Esophagus squamous epithelium (tissue), 5 donors: ENCODE measurements around the gene GMPS. TPM values are rescaled to one million over a fixed set of nuclear protein-coding genes. Genes with fewer than 3 reads are reported as not detected.

Experiments used
- DNase-seq: peaks from one replicate; lab custom pipeline; 2025; lab: John Stamatoyannopoulos, UW
- H3K27ac ChIP-seq, 4 donors: fragments of 200-600 bp; sonication (generic); one replicate each; pipeline ENCODE4 v1.5.1; 2016 to 2019; ENCODE audit warnings: mild to moderate bottlenecking in 1 of 4
- H3K27me3 ChIP-seq, 4 donors: fragments of 200-600 bp; sonication (generic); 1 replicate in 3 of 4; 2 replicates in 1 of 4; pipeline versions ENCODE4 v1.5.1 to v1.6.0; 2017 to 2021; ENCODE audit warnings: antibody characterized with exemption in 1 of 4
- H3K36me3 ChIP-seq, 3 donors: fragments of 200-600 bp; sonication (generic); one replicate each; pipeline ENCODE4 v1.5.1; 2016 to 2019
- H3K4me1 ChIP-seq, 3 donors: fragments of 200-600 bp; sonication (generic); one replicate each; pipeline ENCODE4 v1.5.1; 2017 to 2019
- H3K4me3 ChIP-seq, 4 donors: fragments of 200-600 bp; sonication (generic); 1 replicate in 3 of 4; 2 replicates in 1 of 4; pipeline ENCODE4 v1.5.1; 2016 to 2019; ENCODE audit warnings: mild to moderate bottlenecking in 2 of 4, moderate library complexity in 1 of 4
- H3K9me3 ChIP-seq, 3 donors: fragments of 200-600 bp; sonication (generic); one replicate each; pipeline ENCODE4 v1.5.1; 2016 to 2019
- CTCF ChIP-seq, 6 experiments: fragments of 450-650 bp in 4 of 6; fragments of 200-600 bp in 2 of 6; sonication (generic) in 2 of 6; IDR thresholded peaks; one replicate each; pipeline ENCODE4 v1.5.1; 2016 to 2019; ENCODE audit warnings: antibody characterized with exemption in 6 of 6, mild to moderate bottlenecking in 4 of 6, moderate library complexity in 4 of 6
- POLR2A ChIP-seq, 4 donors: fragments of 450-650 bp; IDR thresholded peaks; one replicate each; pipeline ENCODE4 v1.6.1; 2017; ENCODE audit warnings: antibody characterized with exemption in 4 of 4, mild to moderate bottlenecking in 4 of 4, moderate library complexity in 3 of 4
- WGBS, 2 donors: methylation state at CpG; one replicate each; pipeline ENCODE4 v1.1.5; 2018; 5-methylcytosine and 5-hydroxymethylcytosine counted together
- intact Hi-C: fragments of 100-400 bp; cut with DNase I; formaldehyde crosslinking; loops from one replicate; pipeline ENCODE4 v1.15.0; 2022
- total RNA-seq, 4 donors: library from RNA; depleted of rRNA; stranded (reverse); fragments of >200 nt; gene quantifications; one replicate each; pipeline ENCODE4 v1.1.0, GENCODE V29; 2016
- donor health status: DM: yes; HTN: yes; CAD: no.

GMPS gene
- total RNA-seq, 4 donors from 2014 or later = 14.3 to 47.9 (median 36.8) TPM

GRCh38 chr3:155934230-155934629, 63.8 kb downstream of the GMPS start:
- DNase-seq = no peak
- no peaks in the 10 kb centered on the region for H3K27me3 ChIP-seq
- 69 to 75% methylated on average over 2 of the region's 2 CpGs for WGBS, 2 donors
- no peak for TF ChIP-seq POLR2A (IDR thresholded peaks at IDR 0.05)
- no peak for TF ChIP-seq CTCF (IDR thresholded peaks at IDR 0.05)
- no peak overlapping the region for H3K27ac ChIP-seq
- intact Hi-C loops = no loop called here
- no peaks in the 10 kb centered on the region for H3K4me1 ChIP-seq
- H3K36me3 ChIP-seq = peaks cover 0 to 78% (median 11%) of the 10 kb centered on the region in 3 donors
- H3K9me3 ChIP-seq = no peaks in the 10 kb centered on the region
- H3K4me3 ChIP-seq = no peak overlapping the region

GRCh38 chr3:155938409-155938808, 68.0 kb downstream of the GMPS start:
- WGBS, 2 donors = 51 to 68% methylated on average over 2 of the region's 2 CpGs
- Histone ChIP-seq H3K9me3 (no peaks in the 10 kb centered on the region), H3K27me3 (no peaks in the 10 kb centered on the region), H3K27ac (no peak overlapping the region), H3K4me3 (no peak overlapping the region), H3K4me1 (no peaks in the 10 kb centered on the region), H3K36me3 (peaks cover 0 to 82% (median 11%) of the 10 kb centered on the region in 3 donors)
- intact Hi-C loops = no loop called here
- DNase-seq = no peak
- TF ChIP-seq POLR2A (IDR thresholded peaks at IDR 0.05) = no peak
- no peak for TF ChIP-seq CTCF (IDR thresholded peaks at IDR 0.05)

- Histone ChIP-seq H3K4me3 (no peak overlapping the region), H3K27ac (no peak overlapping the region), H3K27me3 (no peaks in the 10 kb centered on the region), H3K4me1 (no peaks in the 10 kb centered on the region), H3K9me3 (no peaks in the 10 kb centered on the region), H3K36me3 (peaks cover 0 to 57% (median 11%) of the 10 kb centered on the region in 3 donors)
- DNase-seq = no peak
- TF ChIP-seq CTCF (IDR thresholded peaks at IDR 0.05) = no peak
- TF ChIP-seq POLR2A (IDR thresholded peaks at IDR 0.05) = no peak
- 93 to 96% methylated on average over 5 of the region's 5 CpGs for WGBS, 2 donors
- intact Hi-C loops = no loop called here
Measured at GRCh38 chr3:155941354-155941753, 70.9 kb downstream of the GMPS start.

- Histone ChIP-seq H3K4me1 (no peaks in the 10 kb centered on the region), H3K36me3 (peaks cover 0 to 30% (median 0%) of the 10 kb centered on the region in 3 donors), H3K4me3 (no peak overlapping the region), H3K27ac (no peak overlapping the region), H3K9me3 (no peaks in the 10 kb centered on the region), H3K27me3 (no peaks in the 10 kb centered on the region)
- intact Hi-C loops = no loop called here
- DNase-seq = no peak
- WGBS, 2 donors = 67 to 95% methylated on average over 2 of the region's 2 CpGs
- TF ChIP-seq CTCF (IDR thresholded peaks at IDR 0.05) = no peak
- TF ChIP-seq POLR2A (IDR thresholded peaks at IDR 0.05) = no peak
Measured at GRCh38 chr3:155944081-155944480, 73.6 kb downstream of the GMPS start.

- intact Hi-C loops = no loop called here
Measured at GRCh38 chr3:155946178-155946577, 75.7 kb downstream of the GMPS start.

More at GRCh38 chr3:155946178-155946577, 75.7 kb downstream of the GMPS start:
- H3K9me3 ChIP-seq = no peaks in the 10 kb centered on the region
- 66 to 80% methylated on average over 2 of the region's 2 CpGs for WGBS, 2 donors
- no peak for DNase-seq
- H3K27ac ChIP-seq = no peak overlapping the region
- H3K36me3 ChIP-seq = peaks cover 0 to 11% (median 0%) of the 10 kb centered on the region in 3 donors
- no peak overlapping the region for H3K4me3 ChIP-seq
- TF ChIP-seq CTCF (IDR thresholded peaks at IDR 0.05) (no peak), POLR2A (IDR thresholded peaks at IDR 0.05) (no peak)
- H3K4me1 ChIP-seq = no peaks in the 10 kb centered on the region
- no peaks in the 10 kb centered on the region for H3K27me3 ChIP-seq
